CD4-positive, alpha-beta T cell treated with Interferon gamma for 1 hour (primary cell): ENCODE data around the gene KLHL24.
A peak's percentile ranks its signal among the peaks of the same experiment; 100 is the strongest.
"Not testable (repeated sequence)": the region's sequence is repeated elsewhere in the genome, so short reads cannot be mapped to it uniquely, and the experiment has no call there.

Experiments used
- DNase-seq: peaks from one replicate; pipeline ENCODE4 v3.0.0-alpha.2; 2020

The KLHL24 gene

DNA sequence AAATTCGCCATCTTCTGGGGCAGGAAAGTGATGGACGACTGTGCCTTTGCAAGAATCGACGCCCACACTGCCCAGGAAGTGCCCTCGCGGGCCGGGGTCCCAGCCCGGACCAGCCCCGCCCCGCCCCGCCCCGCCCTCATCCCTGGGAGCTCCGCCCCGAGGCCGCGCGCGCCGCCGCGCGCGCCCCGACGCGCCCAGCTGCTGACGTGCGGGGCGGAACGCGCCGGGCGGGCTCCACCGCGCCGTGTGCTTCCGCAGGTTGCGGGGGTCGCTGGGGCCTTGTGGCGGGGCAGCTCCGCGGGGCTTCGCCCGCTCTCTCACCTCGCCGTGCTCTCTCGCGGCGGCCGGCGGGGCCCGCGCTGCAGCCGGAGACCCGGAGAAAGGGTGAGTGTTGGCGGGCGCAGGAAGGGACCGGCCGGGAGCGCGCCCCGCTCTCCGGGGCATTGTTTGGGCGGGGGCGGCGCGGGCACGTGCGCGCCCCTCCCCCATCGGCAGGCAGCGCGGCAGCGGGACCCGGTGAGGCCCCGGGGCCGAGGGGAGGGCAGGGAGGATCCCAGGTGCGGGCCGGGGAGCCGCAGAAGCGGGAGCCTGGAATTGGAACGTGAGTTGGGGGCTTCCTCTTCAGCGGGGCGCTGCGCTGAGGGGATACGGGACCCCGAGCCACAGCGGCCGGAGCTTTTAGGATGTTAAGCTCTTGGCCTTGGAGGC lies 62.3 kb downstream of the KLHL24 start, which contains the start of gene YEATS2:
YEATS2 (plus strand) TSS at position 188 of the 708 bp plus-strand sequence. CDS start 17,366 bp downstream, outside the sequence.
- peak; percentile 67 for DNase-seq

DNA sequence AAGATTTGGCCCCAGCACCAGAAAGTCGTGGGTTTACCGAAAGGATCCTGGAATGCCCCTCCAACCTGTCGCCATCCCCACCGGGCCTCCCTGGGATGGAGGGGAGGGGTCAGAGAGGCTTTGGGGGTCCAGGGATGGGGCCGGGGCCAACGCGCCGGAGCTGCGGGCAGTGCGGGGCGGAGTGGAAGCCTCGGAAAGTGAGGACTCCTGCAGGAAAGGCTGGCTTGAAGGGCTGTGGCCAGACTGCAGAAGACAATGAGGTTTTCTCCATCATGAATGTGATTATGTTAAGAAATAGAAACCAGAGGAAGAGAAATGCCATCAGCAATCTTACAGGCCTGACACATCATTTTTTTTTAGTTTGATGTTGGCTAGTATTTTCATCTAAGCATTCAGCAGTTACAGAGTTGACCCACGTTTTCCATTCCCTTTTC lies 62.9 kb downstream of the KLHL24 start:
- DNase-seq, result no peak

DNA sequence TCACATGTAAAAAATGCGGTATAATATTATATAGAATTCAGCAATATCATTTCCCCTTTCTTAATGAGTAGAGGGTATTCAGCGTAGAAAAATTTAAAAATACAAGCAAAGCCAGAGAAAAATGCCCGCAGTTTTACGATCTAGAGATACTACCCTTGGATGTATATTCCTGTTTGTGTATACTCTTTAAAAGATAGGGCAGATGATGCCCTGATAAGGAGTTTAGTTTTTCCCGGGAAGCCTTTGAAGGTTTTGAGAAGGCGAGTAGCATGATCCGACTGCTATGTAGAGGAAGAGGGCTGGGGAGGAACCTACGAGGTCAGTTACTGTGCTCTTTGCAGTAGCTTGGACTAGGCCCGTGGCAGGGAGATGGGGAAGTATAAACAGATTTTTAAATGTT lies 63.3 kb downstream of the KLHL24 start:
- DNase-seq, result peak; percentile 10

DNA sequence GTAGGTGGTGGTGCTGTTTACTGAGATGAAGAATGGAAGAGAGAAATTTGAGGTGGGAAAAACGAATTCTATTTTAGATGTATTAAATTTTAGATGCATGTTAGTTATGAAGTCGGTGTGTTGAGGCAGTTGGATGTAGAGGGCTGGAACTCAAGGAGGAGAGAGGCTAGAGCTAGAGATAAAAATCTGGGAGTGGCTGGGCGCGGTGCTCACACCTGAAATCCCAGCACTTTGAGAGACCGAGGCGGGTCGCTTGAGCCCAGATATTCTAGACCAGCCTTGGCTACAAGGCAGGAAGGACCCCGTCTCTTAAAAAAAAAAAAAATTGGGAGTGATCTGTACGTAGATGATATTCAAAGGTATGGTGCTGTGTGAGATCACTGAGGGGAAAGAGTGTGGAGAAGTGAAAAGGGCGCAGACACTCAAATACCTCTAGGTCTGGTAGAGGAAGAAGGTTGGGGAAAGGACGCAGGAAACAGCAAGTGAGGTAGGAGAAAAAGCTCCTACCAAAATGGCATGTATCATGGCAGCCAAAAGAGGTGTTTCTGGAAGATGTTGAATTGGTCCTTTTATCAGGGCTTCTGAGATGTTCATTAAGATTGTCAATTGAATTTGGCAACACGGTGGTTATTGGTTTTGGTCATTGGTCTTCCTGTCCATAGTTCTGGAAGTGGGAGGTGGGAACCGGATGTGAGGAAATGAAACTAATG lies 64.0 kb downstream of the KLHL24 start:
- no peak for DNase-seq

DNA sequence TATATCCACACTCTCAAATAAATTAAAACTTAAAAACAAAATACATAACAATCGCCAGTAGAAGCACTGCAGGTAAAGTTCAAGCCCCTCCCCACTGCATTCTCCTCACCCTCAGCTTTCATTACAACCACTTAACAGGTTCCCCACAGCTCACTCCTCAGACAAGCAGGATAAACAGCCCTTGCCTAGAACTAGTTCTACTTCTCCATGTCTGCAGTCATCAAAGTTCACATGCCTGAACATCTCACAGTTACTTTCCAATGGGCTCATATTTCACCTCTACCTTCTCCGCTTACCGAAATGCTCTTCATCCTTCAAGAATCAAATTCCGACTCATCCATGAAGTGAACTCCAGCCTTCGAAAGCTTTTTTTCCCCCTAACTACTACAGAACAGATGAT lies 66.3 kb downstream of the KLHL24 start:
- no peak for DNase-seq

DNA sequence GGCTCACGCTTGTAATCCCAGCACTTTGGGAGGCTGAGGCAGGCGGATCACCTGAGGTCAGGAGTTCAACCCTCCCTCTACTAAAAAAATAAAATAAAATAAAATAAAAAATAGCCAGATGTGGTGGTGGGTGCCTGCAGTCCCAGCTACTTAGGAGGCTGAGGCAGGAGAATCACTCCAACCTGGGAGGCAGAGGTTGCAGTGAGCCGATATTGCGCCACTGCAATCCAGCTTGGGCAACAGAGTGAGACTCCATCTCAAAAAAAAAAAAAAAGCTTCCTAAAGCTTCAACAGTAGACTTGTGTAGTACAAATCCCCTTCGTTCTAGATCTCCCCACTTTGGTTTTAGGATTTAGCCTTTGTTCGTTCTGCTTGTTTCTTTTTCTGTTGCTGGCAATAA lies 68.5 kb downstream of the KLHL24 start:
- not testable (repeated sequence) for DNase-seq

DNA sequence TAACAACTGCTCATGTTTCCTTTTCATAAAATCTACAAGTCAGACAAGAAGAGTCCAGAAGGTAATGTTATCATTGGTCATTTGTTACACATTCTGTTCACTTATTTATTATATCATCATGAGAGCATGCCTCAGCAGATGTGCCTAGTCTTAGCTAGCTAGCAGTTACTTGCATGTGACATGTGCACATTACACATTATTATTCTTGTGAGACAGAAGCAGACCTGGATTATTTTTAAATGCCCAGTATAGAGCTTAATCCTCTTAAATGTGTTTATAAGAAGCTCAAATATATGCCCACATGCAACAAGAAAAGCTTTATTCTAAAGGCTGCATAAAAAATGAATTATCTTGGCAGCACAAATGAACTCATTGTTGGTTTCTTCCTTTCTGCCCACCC lies 74.8 kb downstream of the KLHL24 start:
- no peak for DNase-seq

DNA sequence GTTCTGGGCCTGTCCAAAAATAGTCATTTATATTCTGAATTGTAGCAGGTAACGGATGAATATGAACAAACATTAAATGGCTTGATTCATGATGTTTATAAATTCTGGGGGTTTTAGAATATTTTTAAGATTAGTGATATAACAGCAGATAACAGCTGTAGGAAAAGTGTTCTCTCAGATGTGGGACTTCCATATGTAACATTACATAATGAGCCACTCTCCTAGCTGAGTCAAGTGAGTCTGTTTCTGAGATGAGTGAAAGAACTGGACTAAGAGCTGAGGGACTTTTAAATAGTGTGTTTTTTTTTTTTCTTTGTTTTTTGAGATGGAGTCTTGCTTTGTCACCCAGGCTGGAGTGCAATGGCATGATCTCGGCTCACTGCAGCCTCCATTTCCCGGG lies 76.1 kb downstream of the KLHL24 start:
- no peak for DNase-seq

DNA sequence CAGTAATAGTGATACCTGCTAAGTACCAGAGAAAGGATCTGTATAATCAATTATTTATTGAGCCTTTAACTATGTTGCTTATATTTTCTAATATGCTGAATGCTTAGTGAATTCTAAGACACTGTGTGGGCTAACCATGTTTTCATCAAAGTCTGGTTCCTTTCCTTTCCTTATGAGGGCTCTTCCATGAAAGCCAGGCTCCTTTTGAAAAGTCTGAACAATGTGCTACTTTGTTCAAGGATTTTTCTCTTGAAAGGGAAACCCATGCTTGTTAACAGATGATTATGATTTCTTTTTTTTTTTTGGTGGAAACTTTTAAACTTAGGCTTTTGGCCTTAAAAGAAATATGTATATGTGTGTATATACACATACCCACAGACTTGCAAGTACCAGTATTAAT lies 79.2 kb downstream of the KLHL24 start:
- no peak for DNase-seq

DNA sequence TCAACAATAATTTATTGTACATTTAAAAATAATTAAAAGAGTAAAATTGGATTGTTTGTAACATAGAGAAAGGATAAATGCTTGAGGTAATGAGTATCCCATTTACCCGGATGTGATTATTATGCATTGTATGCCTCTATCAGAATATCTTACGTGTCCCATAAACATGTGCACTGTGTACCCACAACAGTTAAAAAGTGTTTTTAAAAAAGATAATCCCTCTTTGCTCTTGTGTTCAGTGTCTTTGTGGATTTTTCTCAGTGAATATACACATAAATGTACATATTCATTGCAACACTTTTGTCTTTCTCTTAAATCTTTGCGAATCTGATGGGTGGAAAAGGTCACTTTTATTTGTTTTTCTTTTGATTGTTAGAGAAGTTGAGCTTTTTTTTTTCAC lies 82.6 kb downstream of the KLHL24 start:
- no peak for DNase-seq

DNA sequence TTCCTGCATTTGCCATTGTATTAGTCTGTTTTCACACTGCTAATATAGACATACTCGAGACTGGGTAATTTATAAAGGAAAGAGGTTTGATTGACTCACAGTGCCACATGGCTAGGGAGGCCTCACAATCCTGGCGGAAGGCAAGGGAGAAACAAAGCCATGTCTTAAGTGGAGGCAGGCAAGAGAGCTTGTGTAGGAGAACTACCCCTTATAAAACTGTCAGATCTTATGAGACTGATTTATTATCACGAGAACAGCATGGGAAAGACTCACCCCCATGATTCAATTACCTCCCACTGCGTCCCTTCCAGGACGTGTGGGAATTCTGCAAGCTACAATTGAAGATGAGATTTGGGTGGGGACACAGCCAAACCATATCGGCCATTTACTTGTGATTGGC lies 90.0 kb downstream of the KLHL24 start:
- DNase-seq, result no peak

DNA sequence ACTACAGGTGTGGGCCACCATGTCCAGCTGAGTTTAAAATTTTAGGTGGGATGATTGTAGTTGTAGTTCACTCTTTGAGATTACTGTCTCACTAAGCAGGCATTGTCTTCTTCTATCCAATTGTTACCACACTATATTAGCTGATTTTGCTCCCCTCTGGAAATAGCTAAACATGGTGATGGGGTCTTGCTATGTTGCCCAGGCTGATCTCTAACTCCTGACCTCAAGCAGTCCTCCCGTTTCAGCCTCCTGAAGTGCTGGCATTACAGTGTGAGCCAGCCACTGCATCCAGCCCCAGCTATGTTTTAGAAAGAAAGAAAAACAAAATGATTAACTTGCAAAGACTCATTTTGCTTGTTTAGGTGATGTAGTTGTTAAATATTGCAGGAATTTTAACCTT lies 92.8 kb downstream of the KLHL24 start:
- DNase-seq, result no peak

DNA sequence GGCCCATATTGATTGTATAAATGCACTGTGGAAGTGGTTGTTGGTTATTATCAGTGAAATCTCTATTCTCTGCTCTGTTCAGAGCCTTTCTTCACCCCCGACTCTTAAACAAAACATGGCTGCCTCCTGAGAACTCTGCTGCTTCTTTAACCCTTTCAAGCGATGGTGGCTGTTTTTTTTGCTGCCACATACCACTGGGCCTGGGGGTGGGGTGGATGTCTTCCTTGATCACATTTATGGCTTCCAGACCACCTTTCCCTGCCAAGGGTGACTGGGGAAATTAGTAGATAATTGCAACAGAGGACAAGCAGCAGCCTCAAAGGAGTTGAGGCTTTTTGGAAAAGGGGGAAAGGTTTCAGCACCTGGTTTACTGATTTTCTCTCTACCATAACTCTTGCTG lies 94.9 kb downstream of the KLHL24 start:
- DNase-seq, result no peak

DNA sequence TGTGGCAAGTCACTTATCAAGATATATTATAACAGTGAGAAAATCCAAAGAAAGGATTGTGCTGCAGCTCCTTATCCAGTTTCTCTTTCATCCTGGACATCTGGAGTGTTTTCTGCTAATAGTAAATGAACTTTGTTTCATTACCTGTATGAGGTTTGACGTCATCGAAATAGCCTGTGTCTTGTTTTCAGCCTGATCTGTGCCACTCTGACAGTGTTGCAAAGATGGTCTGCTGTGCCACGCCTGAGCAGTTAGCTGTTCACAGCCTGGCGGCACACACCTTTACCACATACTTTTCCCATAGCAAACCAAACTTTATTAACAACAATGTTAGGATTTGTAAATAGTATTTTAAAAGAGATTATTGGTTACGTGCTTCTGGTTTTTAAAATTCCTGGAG lies 96.2 kb downstream of the KLHL24 start:
- DNase-seq, result no peak

DNA sequence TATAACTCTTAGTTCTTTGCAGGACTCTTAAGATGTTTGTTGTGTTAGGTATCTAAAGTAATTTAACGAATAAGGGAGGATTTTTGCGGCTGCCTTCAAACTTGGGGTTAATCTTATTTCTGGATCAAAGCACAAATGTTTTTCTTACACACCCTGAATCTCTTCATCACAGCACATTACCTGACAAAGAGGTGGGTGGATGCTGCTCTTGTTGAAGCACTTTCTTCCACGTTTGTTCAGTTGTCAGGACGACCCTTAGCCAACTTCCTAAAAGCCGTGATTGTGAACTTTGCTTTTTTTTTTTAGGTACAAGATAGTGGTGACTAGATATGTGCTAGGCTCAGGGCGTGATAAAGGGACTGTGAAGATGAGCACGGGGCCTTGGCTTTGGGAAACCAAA lies 98.1 kb downstream of the KLHL24 start:
- DNase-seq, result no peak
